HG02763 (cell line): ENCODE measurements around the gene CHD2.
"Not testable (repeated sequence)": the region's sequence is repeated elsewhere in the genome, so short reads cannot be mapped to it uniquely, and the experiment has no call there.

Experiments
- ATAC-seq: cut with Tn5 transposase; IDR thresholded peaks from one replicate; pipeline ENCODE4 v1.9.1; 2021; ENCODE audit warnings: mild to moderate bottlenecking, moderate library complexity; ENCODE audit not compliant: unreplicated experiment

CHD2 gene

GRCh38 chr15:92899948-92900730 lies at the start of gene CHD2:
Gene CHD2 (plus strand): TSS chr15:92900324. CDS start chr15:92901238, 914 bp downstream.
- ATAC-seq = peak; percentile 63

- ATAC-seq = no peak
Observed at GRCh38 chr15:92853222-92853621, 46.9 kb upstream of the CHD2 start.

GRCh38 chr15:92861742-92862141 lies 38.4 kb upstream of the CHD2 start:
- no peak for ATAC-seq

- ATAC-seq = no peak
Observed at GRCh38 chr15:92864127-92864814, 35.9 kb upstream of the CHD2 start.

GRCh38 chr15:92869263-92869940 lies 30.7 kb upstream of the CHD2 start:
- no peak for ATAC-seq

- no peak for ATAC-seq
Observed at GRCh38 chr15:92870010-92870591, 30.0 kb upstream of the CHD2 start.

- not testable (repeated sequence) for ATAC-seq
Observed at GRCh38 chr15:92872967-92873366, 27.2 kb upstream of the CHD2 start.

GRCh38 chr15:92877000-92877399 lies 23.1 kb upstream of the CHD2 start:
- ATAC-seq = no peak

- no peak for ATAC-seq
Observed at GRCh38 chr15:92877416-92877815, 22.7 kb upstream of the CHD2 start.

- ATAC-seq = no peak
Observed at GRCh38 chr15:92878593-92879053, 21.5 kb upstream of the CHD2 start.

GRCh38 chr15:92879949-92880725 lies 20.0 kb upstream of the CHD2 start:
- ATAC-seq = no peak

- ATAC-seq = no peak
Observed at GRCh38 chr15:92880796-92881195, 19.3 kb upstream of the CHD2 start.

- no peak for ATAC-seq
Observed at GRCh38 chr15:92881211-92881754, 18.8 kb upstream of the CHD2 start.

- peak; percentile 97 for ATAC-seq
Observed at GRCh38 chr15:92881802-92882696, 18.1 kb upstream of the CHD2 start.

- ATAC-seq = peak; percentile 6
Observed at GRCh38 chr15:92882697-92883162, 17.4 kb upstream of the CHD2 start.

GRCh38 chr15:92883163-92883875 lies 16.8 kb upstream of the CHD2 start:
- peak; percentile 15 for ATAC-seq

- no peak for ATAC-seq
Observed at GRCh38 chr15:92883876-92884435, 16.2 kb upstream of the CHD2 start.
